Measurements from ENCODE around the gene KLHL5. TPM values are rescaled to one million over a fixed set of nuclear protein-coding genes. Genes with fewer than 3 reads are reported as not detected.
A peak's percentile ranks its signal among the peaks of the same experiment; 100 is the strongest.

KLHL5 gene
- total and polyA plus RNA-seq, 2 of the 4 experiments (the other 2 are of a cell fraction) = 58.8 to 97.7 TPM

DNA sequence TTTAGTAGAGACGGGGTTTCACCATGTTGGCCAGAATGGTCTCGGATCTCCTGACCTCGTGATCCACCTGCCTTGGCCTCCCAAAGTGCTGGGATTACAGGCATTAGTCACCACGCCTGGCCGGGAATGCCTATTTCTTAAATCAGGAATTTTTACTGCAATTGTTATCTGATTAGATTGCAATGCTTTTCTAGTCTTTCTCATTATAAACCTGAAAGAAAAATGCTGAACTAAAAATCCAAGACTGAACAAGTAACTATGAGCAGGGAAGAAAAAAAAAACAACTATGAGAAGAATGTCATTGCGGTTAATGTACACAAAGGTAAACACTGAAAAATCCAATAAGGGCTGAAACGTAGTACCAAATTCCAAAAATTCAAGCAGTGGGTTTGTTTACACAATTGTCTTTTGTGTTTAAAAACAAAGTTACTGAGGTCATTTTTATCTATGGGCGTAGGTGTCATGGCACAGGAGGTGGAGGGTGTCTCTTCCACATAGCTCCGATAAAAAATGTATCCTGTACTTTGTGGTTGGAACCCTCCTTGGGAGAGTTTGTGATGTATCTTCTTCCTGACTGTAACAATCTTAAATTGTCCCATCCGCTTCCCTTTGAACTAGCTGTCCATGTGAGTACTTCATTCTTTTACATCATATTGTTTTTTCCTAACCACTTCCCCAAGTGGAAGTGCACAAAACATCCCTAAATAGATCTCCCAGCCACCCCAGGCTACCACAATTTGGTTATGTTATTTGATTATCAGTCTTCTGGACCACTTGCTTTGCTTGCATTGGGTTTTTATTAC, 18.8 kb upstream of the KLHL5 start:
- DNase-seq (peak; percentile 75), ATAC-seq (ENCODE audit: low read depth) (no peak)
- Histone ChIP-seq H4K8ac (ENCODE audit: low read depth in 2 of 2, low read length in 2 of 2) (peak overlapping the region; percentile 79 to 94), H3K27me3 (ENCODE audit: control insufficient read depth, insufficient read depth, low read length) (no peaks in the 10 kb centered on the region), H3K9me1 (ENCODE audit: insufficient read depth, low read length) (peaks cover 7% of the 10 kb centered on the region; the same call in 1 of the 2 replicates), H4K20me1 (ENCODE audit: insufficient read depth, low read length) (peaks cover 9% of the 10 kb centered on the region; the same call in 1 of the 2 replicates), H2BK5ac (ENCODE audit: low read depth, low read length, poor library complexity, severe bottlenecking) (peak overlapping the region; percentile 96), H4K5ac (ENCODE audit: low read depth, low read length) (peak overlapping the region; percentile 62; the same call in 1 of the 2 replicates), H3K4me1 (ENCODE audit: control insufficient read depth, insufficient read depth, low read length) (peaks cover 16% of the 10 kb centered on the region), H2AFZ (replicated peaks; ENCODE audit: low read length, poor library complexity) (no peak overlapping the region), H3K27ac (ENCODE audit: insufficient read depth, low read length) (peak overlapping the region; percentile 87), H3K4me2 (ENCODE audit: low read depth, low read length) (peak overlapping the region; percentile 41; the same call in 1 of the 2 replicates), H3K4me3 (ENCODE audit: insufficient read depth, low read depth, low read length) (peak overlapping the region; percentile 93; the same call in 1 of the 2 replicates), H3K14ac (replicated peaks; ENCODE audit: low read depth, low read length) (peak overlapping the region; percentile 97), H2AK5ac (ENCODE audit: low read depth, low read length) (peak overlapping the region; percentile 80), H3K4ac (ENCODE audit: low read depth, low read length) (peak overlapping the region; percentile 97), H3K36me3 (ENCODE audit: control insufficient read depth, insufficient read depth, low read length) (no peaks in the 10 kb centered on the region), H2BK20ac (ENCODE audit: low read depth, low read length) (peak overlapping the region; percentile 94), H2BK15ac (ENCODE audit: low read depth, low read length) (peak overlapping the region; percentile 39; the same call in 2 of the 3 replicates), H2AK9ac (replicated peaks; ENCODE audit: low read depth, low read length, poor library complexity) (no peak overlapping the region), H3K56ac (ENCODE audit: extremely low read depth, insufficient read depth, low read length) (peak overlapping the region; percentile 97), H3K23ac (ENCODE audit: low read depth, low read length) (peak overlapping the region; percentile 88), H3K9ac (ENCODE audit: low read depth, low read length) (peak overlapping the region; percentile 73; the same call in 1 of the 2 replicates), H3K79me1 (ENCODE audit: low read depth in 1 of 2, low read length in 2 of 2) (peaks cover 4 to 11% of the 10 kb centered on the region in 2 experiments; a peak in 3 of 4 replicates), H4K91ac (ENCODE audit: insufficient read depth, low read depth, low read length) (peak overlapping the region; percentile 93), H3K9me3 (ENCODE audit: control insufficient read depth, insufficient read depth, low read length) (no peaks in the 10 kb centered on the region), H2BK120ac (ENCODE audit: low read depth, low read length) (peak overlapping the region; percentile 98), H3K18ac (ENCODE audit: low read depth, low read length) (peak overlapping the region; percentile 52)
- ChIA-PET CTCF (interaction anchor here (0.6 to 1.5 kb wide), 2 partner anchors 13 to 150 kb away, joined by 3 to 5 read pairs; no protein-coding TSS in a partner anchor), POLR2A (ENCODE audit: unreplicated experiment) (interaction anchor here (1.3 to 1.7 kb wide), 2 partner anchors 92 to 96 kb away, joined by 3 to 4 read pairs; no protein-coding TSS in a partner anchor)
- in situ Hi-C loops (cut with MboI; ENCODE audit: low sequenced_read_pairs) (no loop called here), dilution Hi-C loops (cut with HindIII; ENCODE audit: low sequenced_read_pairs, unreplicated experiment) (no loop called here), intact Hi-C loops (cut with micrococcal nuclease) (no loop called here)
- WGBS, 2 experiments (ENCODE audit: extremely low coverage in 2 of 2, insufficient read length in 1 of 2) = no CpG with 5 or more reads among the region's 10 CpGs
- no TSS peak for BruUV-seq (replicated peaks)
- TF ChIP-seq MXI1 (IDR thresholded peaks at IDR 0.05; ENCODE audit: borderline replicate concordance, low read depth, low read length) (no peak), FOS (IDR thresholded peaks at IDR 0.05; ENCODE audit: low read depth, low read length) (0 out of 2 replicates have a peak, but pooled peaks have one; percentile 8), CEBPB (IDR thresholded peaks at IDR 0.05; ENCODE audit: low read depth, low read length) (peak; percentile 65), CHD1 (IDR thresholded peaks at IDR 0.05; ENCODE audit: low read depth, low read length) (no peak), BHLHE40 (IDR thresholded peaks at IDR 0.05; ENCODE audit: low read depth, low read length) (peak; percentile 60; the same call in 1 of the 2 replicates)
- TF ChIP-seq, protein P1, sequence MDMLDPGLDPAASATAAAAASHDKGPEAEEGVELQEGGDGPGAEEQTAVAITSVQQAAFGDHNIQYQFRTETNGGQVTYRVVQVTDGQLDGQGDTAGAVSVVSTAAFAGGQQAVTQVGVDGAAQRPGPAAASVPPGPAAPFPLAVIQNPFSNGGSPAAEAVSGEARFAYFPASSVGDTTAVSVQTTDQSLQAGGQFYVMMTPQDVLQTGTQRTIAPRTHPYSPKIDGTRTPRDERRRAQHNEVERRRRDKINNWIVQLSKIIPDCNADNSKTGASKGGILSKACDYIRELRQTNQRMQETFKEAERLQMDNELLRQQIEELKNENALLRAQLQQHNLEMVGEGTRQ (IDR thresholded peaks at IDR 0.05; ENCODE audit: low read depth, low read length) = 0 out of 2 replicates have a peak, but pooled peaks have one; percentile 9

Data from IMR-90 (cell line).